ENCODE results near the gene ST6GALNAC6. TPM values are rescaled to one million over a fixed set of nuclear protein-coding genes. Genes with fewer than 3 reads are reported as not detected.

Gene ST6GALNAC6
- total and polyA plus RNA-seq, 2 of the 8 experiments (the other 6 are each of a cell fraction or from before 2014, with no cell fraction given) = 43.7 to 64.4 TPM

- H2AFZ ChIP-seq (ENCODE audit: low read length) = no peak overlapping the region
- peaks cover 23 to 38% (median 32%) of the 10 kb centered on the region in 4 experiments for H3K36me3 ChIP-seq (ENCODE audit: control insufficient read depth in 2 of 4, insufficient read depth in 4 of 4, low read length in 3 of 4)
- H3K9ac ChIP-seq (replicated peaks in 1 of 4; ENCODE audit: extremely low read depth in 1 of 4, low read depth in 3 of 4, low read length in 3 of 4) = peak overlapping the region in 2 of 4 experiments; percentile 13 to 19; a peak in 1 of 7 replicates
- H3K27ac ChIP-seq (ENCODE audit: low read depth, low read length) = peak overlapping the region; percentile 34; the same call in 1 of the 2 replicates
- H3K14ac ChIP-seq (ENCODE audit: insufficient read length) = no peak overlapping the region
- H4K91ac ChIP-seq (replicated peaks; ENCODE audit: insufficient read length, low read length) = no peak overlapping the region
- H3K18ac ChIP-seq (ENCODE audit: extremely low read depth, low read length) = no peak overlapping the region; the same call in 1 of the 2 replicates
- no peak for FAIRE-seq
- H2BK15ac ChIP-seq (ENCODE audit: low read length) = no peak overlapping the region
- peaks cover 10% of the 10 kb centered on the region for H3K79me1 ChIP-seq (ENCODE audit: low read depth, low read length)
- no peak overlapping the region for H3K4ac ChIP-seq (replicated peaks; ENCODE audit: insufficient read length, low read depth, low read length)
- ChIA-PET POLR2A (ENCODE audit: partially characterized antibody) (interaction anchor here (0.9 to 10.1 kb wide), 9 partner anchors 9 to 69 kb away, joined by 3 to 91 read pairs (median 5); partner anchors contain the start of genes ENG and PIP5KL1), CTCF (ENCODE audit: partially characterized antibody) (interaction anchor here (0.6 to 3.0 kb wide), 11 partner anchors 8 to 220 kb away, joined by 3 to 14 read pairs (median 3); no protein-coding TSS in a partner anchor)
- peak overlapping the region; percentile 35; the same call in 1 of the 2 replicates for H4K8ac ChIP-seq (ENCODE audit: extremely low read depth, insufficient read depth, low read length)
- no peak overlapping the region for H2BK5ac ChIP-seq (ENCODE audit: low read depth, low read length)
- no peak overlapping the region for H2AK5ac ChIP-seq (ENCODE audit: low read depth, low read length)
- H3K79me2 ChIP-seq (ENCODE audit: control insufficient read depth in 1 of 2, insufficient read depth in 2 of 2, low read length in 2 of 2) = peaks cover 0 to 4% of the 10 kb centered on the region in 2 experiments; a peak in 1 of 4 replicates
- H3K56ac ChIP-seq (replicated peaks; ENCODE audit: insufficient read length, low read depth, low read length) = no peak overlapping the region
- peak in 1 of 2 experiments; percentile 59; a peak in 2 of 3 replicates for TF ChIP-seq POLR2A (IDR thresholded peaks at IDR 0.05; ENCODE audit: control extremely low read depth in 1 of 2, low read depth in 2 of 2, low read length in 2 of 2)
- no peak for TF ChIP-seq POU5F1 (IDR thresholded peaks at IDR 0.05; ENCODE audit: low read depth, low read length)
- no peak for TF ChIP-seq SUZ12 (IDR thresholded peaks at IDR 0.05; ENCODE audit: low read length)
- TF ChIP-seq SP1 (IDR thresholded peaks at IDR 0.05; ENCODE audit: low read depth, low read length) = peak; percentile 48; the same call in 1 of the 2 replicates
- TF ChIP-seq POLR2AphosphoS5 (IDR thresholded peaks at IDR 0.05; ENCODE audit: low read depth, low read length) = peak; percentile 66
- peak; percentile 73 for TF ChIP-seq TBP (IDR thresholded peaks at IDR 0.05; ENCODE audit: low read depth, low read length)
- no peak for TF ChIP-seq TAF7 (optimal IDR thresholded peaks at IDR 0.05; ENCODE audit: borderline replicate concordance, low read depth, low read length)
- TF ChIP-seq TAF1 (IDR thresholded peaks at IDR 0.05; ENCODE audit: low read depth, low read length) = peak; percentile 82
- 14% methylated on average over 10 of the region's 19 CpGs; no CpG with 5 or more reads in 1 of the 2 experiments for WGBS, 2 experiments (ENCODE audit: extremely low coverage in 1 of 2, insufficient coverage in 1 of 2, insufficient read length in 1 of 2, insufficient replicate concordance in 2 of 2, low coverage in 1 of 2, low lambda C conversion rate in 2 of 2, missing lambda C conversion rate in 1 of 2)
- H3K4me2 ChIP-seq (ENCODE audit: insufficient read depth in 1 of 2, low read depth in 2 of 2, low read length in 2 of 2) = peak overlapping the region; percentile 65 to 83
- no peaks in the 10 kb centered on the region for H3K27me3 ChIP-seq (replicated peaks in 1 of 4; ENCODE audit: control insufficient read depth in 3 of 4, extremely low read depth in 1 of 4, insufficient read depth in 3 of 4, low read length in 3 of 4)
- H2BK12ac ChIP-seq (ENCODE audit: low read depth, low read length) = 0 out of 2 replicates have a peak overlapping the region, but pooled peaks have one; percentile 17
- H3K23me2 ChIP-seq (ENCODE audit: low read depth, low read length) = peaks cover 5% of the 10 kb centered on the region; the same call in 1 of the 2 replicates
- H2BK120ac ChIP-seq (replicated peaks; ENCODE audit: low read depth, low read length) = no peak overlapping the region
- H2BK20ac ChIP-seq (ENCODE audit: low read length) = no peak overlapping the region
- H4K20me1 ChIP-seq (replicated peaks in 1 of 2; ENCODE audit: control insufficient read depth in 1 of 2, insufficient read depth in 2 of 2, low read length in 2 of 2) = peaks cover 5 to 13% of the 10 kb centered on the region in 2 experiments
- no peaks in the 10 kb centered on the region for H3K9me3 ChIP-seq (ENCODE audit: insufficient read depth in 2 of 2, low read depth in 1 of 2, low read length in 1 of 2)
- peak overlapping the region in 1 of 4 experiments; percentile 50; a peak in 4 of 8 replicates for H3K4me3 ChIP-seq (ENCODE audit: extremely low read depth in 1 of 4, insufficient read depth in 2 of 4, low read depth in 3 of 4, low read length in 4 of 4)
- H3K4me1 ChIP-seq (replicated peaks in 1 of 4; ENCODE audit: control insufficient read depth in 3 of 4, insufficient read depth in 4 of 4, low read length in 3 of 4) = peaks cover 0 to 28% (median 16%) of the 10 kb centered on the region in 4 experiments; a peak in 6 of 7 replicates
- no peak overlapping the region for H4K5ac ChIP-seq (ENCODE audit: insufficient read length, low read depth, low read length)
- no peak overlapping the region for H3K23ac ChIP-seq (ENCODE audit: insufficient read length)
- DNase-seq (ENCODE audit: low read depth in 1 of 2, low spot score in 2 of 2) = peak in 1 of 2 experiments; percentile 82
Observed at GRCh38 chr9:127897193-127897692, 2.2 kb downstream of the ST6GALNAC6 start.
